Ectodermal cell (in vitro differentiated cells): ENCODE data around the gene FSD1.
"Not testable (repeated sequence)": the region's sequence is repeated elsewhere in the genome, so short reads cannot be mapped to it uniquely, and the experiment has no call there.

ENCODE experiments used
- H3K27ac ChIP-seq: 2 replicates; pipeline ENCODE4 v1.7.0; 2013; ENCODE audit warnings: mild to moderate bottlenecking, low read depth, low read length; ENCODE audit not compliant: insufficient read depth, poor library complexity, severe bottlenecking
- H3K27me3 ChIP-seq: 2 replicates; pipeline ENCODE4 v1.7.0; 2013; ENCODE audit warnings: mild to moderate bottlenecking, low read length; ENCODE audit not compliant: insufficient read depth, control insufficient read depth, poor library complexity, severe bottlenecking
- H3K36me3 ChIP-seq: one replicate; pipeline ENCODE4 v1.7.0; 2013; ENCODE audit warnings: low read length; ENCODE audit not compliant: control insufficient read depth, insufficient read depth
- H3K4me1 ChIP-seq: one replicate; pipeline ENCODE4 v1.7.0; 2013; ENCODE audit warnings: low read length; ENCODE audit not compliant: control insufficient read depth, insufficient read depth
- H3K4me3 ChIP-seq: 2 replicates; pipeline ENCODE4 v1.7.0; 2013; ENCODE audit warnings: low read depth, low read length, control low read depth; ENCODE audit not compliant: insufficient read depth
- H3K9me3 ChIP-seq: 2 replicates; pipeline ENCODE4 v1.7.0; 2013; ENCODE audit warnings: mild to moderate bottlenecking, low read length, moderate library complexity; ENCODE audit not compliant: control insufficient read depth
- WGBS, 2 experiments: methylation state at CpG; one replicate each; pipeline ENCODE4 v1.1.7; 2013; ENCODE audit warnings: missing lambda C conversion rate in 2 of 2; 5-methylcytosine and 5-hydroxymethylcytosine counted together

The FSD1 gene

GRCh38 chr19:4268816-4269430 lies 35.5 kb upstream of the FSD1 start:
- Histone ChIP-seq H3K4me1 (no peaks in the 10 kb centered on the region), H3K9me3 (no peaks in the 10 kb centered on the region), H3K36me3 (peaks cover 4% of the 10 kb centered on the region), H3K27ac (no peak overlapping the region), H3K27me3 (no peaks in the 10 kb centered on the region), H3K4me3 (no peak overlapping the region)
- WGBS, 2 experiments, result 93% methylated on average over 13 of the region's 13 CpGs

GRCh38 chr19:4272894-4273293 lies 31.5 kb upstream of the FSD1 start:
- Histone ChIP-seq H3K27ac (no peak overlapping the region), H3K27me3 (peaks cover 9% of the 10 kb centered on the region), H3K4me1 (no peaks in the 10 kb centered on the region), H3K36me3 (peaks cover 4% of the 10 kb centered on the region), H3K9me3 (no peaks in the 10 kb centered on the region), H3K4me3 (no peak overlapping the region)
- WGBS, 2 experiments, result 75 to 76% methylated on average over 10 of the region's 10 CpGs

- not testable (repeated sequence) for H3K36me3 ChIP-seq, H3K9me3 ChIP-seq
- WGBS, 2 experiments, result 88 to 95% methylated on average over 6 of the region's 6 CpGs
These were observed 30.1 kb upstream of the FSD1 start for GRCh38 chr19:4274321-4274686.

GRCh38 chr19:4277191-4277696 lies 27.2 kb upstream of the FSD1 start:
- no peaks in the 10 kb centered on the region for H3K36me3 ChIP-seq
- H3K4me1 ChIP-seq, result peaks cover 16% of the 10 kb centered on the region
- H3K4me3 ChIP-seq, result no peak overlapping the region
- H3K9me3 ChIP-seq, result no peaks in the 10 kb centered on the region
- no peak overlapping the region for H3K27ac ChIP-seq
- WGBS, 2 experiments, result 50 to 52% methylated on average over 16 of the region's 16 CpGs
- H3K27me3 ChIP-seq, result peaks cover 52% of the 10 kb centered on the region

More at GRCh38 chr19:4274321-4274686, 30.1 kb upstream of the FSD1 start:
- not testable (repeated sequence) for H3K4me1 ChIP-seq, H3K27ac ChIP-seq, H3K4me3 ChIP-seq
- peaks cover 23% of the 10 kb centered on the region for H3K27me3 ChIP-seq

GRCh38 chr19:4278010-4278409 lies 26.4 kb upstream of the FSD1 start:
- H3K4me3 ChIP-seq, result no peak overlapping the region
- H3K4me1 ChIP-seq, result peaks cover 16% of the 10 kb centered on the region
- no peaks in the 10 kb centered on the region for H3K36me3 ChIP-seq
- H3K9me3 ChIP-seq, result no peaks in the 10 kb centered on the region
- no peak overlapping the region for H3K27ac ChIP-seq
- WGBS, 2 experiments, result 39 to 47% methylated on average over 4 of the region's 4 CpGs
- peaks cover 60% of the 10 kb centered on the region for H3K27me3 ChIP-seq

DNA sequence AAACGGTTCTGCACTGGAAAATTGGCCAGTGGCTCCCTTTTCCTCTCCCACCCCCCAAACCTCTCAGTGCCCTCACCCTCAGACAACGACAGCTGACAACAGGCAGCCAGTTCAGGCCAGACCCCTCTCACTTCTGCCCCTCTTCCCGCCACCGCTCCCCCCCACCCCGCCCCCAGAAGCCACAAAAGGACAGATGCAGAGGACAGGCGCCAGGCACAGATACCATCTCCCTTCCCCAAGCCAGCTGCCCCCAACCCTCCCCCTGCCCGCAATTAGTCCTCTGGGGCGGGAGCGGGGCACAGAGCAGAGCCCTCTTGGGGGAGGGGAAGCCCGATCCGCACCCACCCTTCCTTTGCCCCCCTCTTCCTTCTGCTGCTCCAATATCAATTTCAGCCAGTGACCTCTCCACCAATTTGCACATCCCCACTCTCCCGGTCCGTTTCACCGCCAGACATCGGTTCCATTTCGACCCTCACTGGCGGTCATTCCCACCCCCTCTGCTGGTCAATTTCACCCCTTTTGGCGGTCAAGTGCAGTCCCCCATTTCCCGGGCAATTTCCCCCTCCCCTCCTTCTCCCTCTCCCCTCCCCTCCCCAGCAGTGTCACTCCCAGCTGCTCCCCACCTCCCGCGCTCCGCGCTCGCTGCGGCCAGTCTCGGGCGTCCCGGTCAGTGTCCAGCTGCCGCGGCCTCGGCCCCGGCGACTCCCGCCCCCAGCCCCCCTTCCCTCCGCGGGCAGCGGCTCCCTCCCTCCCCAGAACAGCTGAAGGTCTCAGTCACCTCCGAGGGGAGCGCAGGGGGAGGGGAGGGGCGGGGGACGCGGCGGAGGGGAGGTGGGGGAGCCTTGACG lies 25.8 kb upstream of the FSD1 start, which contains the start of gene SHD:
Gene SHD (plus strand): TSS at position 848 of the 848 bp plus-strand sequence. CDS start 798 bp downstream, outside the sequence.
- H3K27ac ChIP-seq, result no peak within 1 kb of the TSS
- H3K4me3 ChIP-seq, result peak within 1 kb of the TSS; percentile 38
- peaks cover 62% of the 10 kb centered on the region for H3K27me3 ChIP-seq
- no peaks in the 10 kb centered on the region for H3K9me3 ChIP-seq
- H3K36me3 ChIP-seq, result no peaks in the 10 kb centered on the region
- WGBS, 2 experiments, result 1 to 2% methylated on average over 41 to 44 of the region's 44 CpGs
- peaks cover 16% of the 10 kb centered on the region for H3K4me1 ChIP-seq

GRCh38 chr19:4279267-4279529 lies 25.2 kb upstream of the FSD1 start:
- H3K4me1 ChIP-seq, result peaks cover 16% of the 10 kb centered on the region
- H3K4me3 ChIP-seq, result peak overlapping the region; percentile 38
- H3K36me3 ChIP-seq, result no peaks in the 10 kb centered on the region
- WGBS, 2 experiments, result 0% methylated on average over 30 of the region's 30 CpGs
- H3K27me3 ChIP-seq, result peaks cover 62% of the 10 kb centered on the region
- H3K27ac ChIP-seq, result no peak overlapping the region
- no peaks in the 10 kb centered on the region for H3K9me3 ChIP-seq

- H3K4me3 ChIP-seq, result peak overlapping the region; percentile 38
- peaks cover 67% of the 10 kb centered on the region for H3K27me3 ChIP-seq
- H3K9me3 ChIP-seq, result no peaks in the 10 kb centered on the region
- 5% methylated on average over 71 of the region's 71 CpGs for WGBS, 2 experiments
- H3K27ac ChIP-seq, result no peak overlapping the region
- H3K4me1 ChIP-seq, result peaks cover 16% of the 10 kb centered on the region
- no peaks in the 10 kb centered on the region for H3K36me3 ChIP-seq
These were observed 24.6 kb upstream of the FSD1 start for GRCh38 chr19:4279530-4280422.

- peaks cover 9% of the 10 kb centered on the region for H3K4me1 ChIP-seq
- H3K9me3 ChIP-seq, result no peaks in the 10 kb centered on the region
- H3K27ac ChIP-seq, result no peak overlapping the region
- no peak overlapping the region for H3K4me3 ChIP-seq
- H3K27me3 ChIP-seq, result peaks cover 49% of the 10 kb centered on the region
- WGBS, 2 experiments, result 52 to 53% methylated on average over 19 to 20 of the region's 20 CpGs
- H3K36me3 ChIP-seq, result no peaks in the 10 kb centered on the region
These were observed 20.0 kb upstream of the FSD1 start for GRCh38 chr19:4284176-4284958.
